HL-60 (cell line): Measurements from ENCODE around the gene SORL1.

Experiments used
- GABPA ChIP-seq: IDR thresholded peaks from 2 replicates; pipeline ENCODE4 v1.6.1; 2012; ENCODE audit warnings: low read depth
- POLR2AphosphoS5 ChIP-seq: IDR thresholded peaks from 2 replicates; pipeline ENCODE4 v1.6.1; 2012; ENCODE audit warnings: low read depth
- TF ChIP-seq, protein P1 (sequence below): IDR thresholded peaks from one replicate; pipeline ENCODE4 v1.5.1; 2011; ENCODE audit warnings: low read length, control low read depth, inconsistent platforms; ENCODE audit not compliant: insufficient read depth
- TF ChIP-seq, protein P2 (sequence below): IDR thresholded peaks from 2 replicates; pipeline ENCODE4 v1.6.1; 2012; ENCODE audit warnings: low read depth; ENCODE audit not compliant: insufficient replicate concordance

DNA sequence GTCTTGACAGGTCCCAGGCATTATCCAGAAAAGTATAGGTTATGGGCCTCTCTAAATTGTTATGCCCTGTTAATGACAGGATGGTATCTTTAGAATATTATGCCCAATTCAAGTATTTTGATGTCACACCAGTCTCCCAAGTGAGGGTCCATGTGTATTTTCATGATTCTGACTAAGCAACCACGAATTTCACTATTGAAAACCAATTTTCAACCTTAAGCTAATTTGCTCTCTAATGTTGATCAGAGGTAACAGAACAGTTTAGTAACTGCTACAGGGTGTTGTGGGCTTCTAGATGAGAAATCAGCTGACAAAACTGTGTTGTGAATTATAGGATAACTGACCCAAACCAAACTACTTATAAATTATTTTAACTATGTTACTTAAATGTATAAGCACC is 48.6 kb downstream of the SORL1 start:
- TF ChIP-seq, protein P1, sequence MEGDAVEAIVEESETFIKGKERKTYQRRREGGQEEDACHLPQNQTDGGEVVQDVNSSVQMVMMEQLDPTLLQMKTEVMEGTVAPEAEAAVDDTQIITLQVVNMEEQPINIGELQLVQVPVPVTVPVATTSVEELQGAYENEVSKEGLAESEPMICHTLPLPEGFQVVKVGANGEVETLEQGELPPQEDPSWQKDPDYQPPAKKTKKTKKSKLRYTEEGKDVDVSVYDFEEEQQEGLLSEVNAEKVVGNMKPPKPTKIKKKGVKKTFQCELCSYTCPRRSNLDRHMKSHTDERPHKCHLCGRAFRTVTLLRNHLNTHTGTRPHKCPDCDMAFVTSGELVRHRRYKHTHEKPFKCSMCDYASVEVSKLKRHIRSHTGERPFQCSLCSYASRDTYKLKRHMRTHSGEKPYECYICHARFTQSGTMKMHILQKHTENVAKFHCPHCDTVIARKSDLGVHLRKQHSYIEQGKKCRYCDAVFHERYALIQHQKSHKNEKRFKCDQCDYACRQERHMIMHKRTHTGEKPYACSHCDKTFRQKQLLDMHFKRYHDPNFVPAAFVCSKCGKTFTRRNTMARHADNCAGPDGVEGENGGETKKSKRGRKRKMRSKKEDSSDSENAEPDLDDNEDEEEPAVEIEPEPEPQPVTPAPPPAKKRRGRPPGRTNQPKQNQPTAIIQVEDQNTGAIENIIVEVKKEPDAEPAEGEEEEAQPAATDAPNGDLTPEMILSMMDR: no peak
- TF ChIP-seq POLR2AphosphoS5: no peak
- TF ChIP-seq, protein P2, sequence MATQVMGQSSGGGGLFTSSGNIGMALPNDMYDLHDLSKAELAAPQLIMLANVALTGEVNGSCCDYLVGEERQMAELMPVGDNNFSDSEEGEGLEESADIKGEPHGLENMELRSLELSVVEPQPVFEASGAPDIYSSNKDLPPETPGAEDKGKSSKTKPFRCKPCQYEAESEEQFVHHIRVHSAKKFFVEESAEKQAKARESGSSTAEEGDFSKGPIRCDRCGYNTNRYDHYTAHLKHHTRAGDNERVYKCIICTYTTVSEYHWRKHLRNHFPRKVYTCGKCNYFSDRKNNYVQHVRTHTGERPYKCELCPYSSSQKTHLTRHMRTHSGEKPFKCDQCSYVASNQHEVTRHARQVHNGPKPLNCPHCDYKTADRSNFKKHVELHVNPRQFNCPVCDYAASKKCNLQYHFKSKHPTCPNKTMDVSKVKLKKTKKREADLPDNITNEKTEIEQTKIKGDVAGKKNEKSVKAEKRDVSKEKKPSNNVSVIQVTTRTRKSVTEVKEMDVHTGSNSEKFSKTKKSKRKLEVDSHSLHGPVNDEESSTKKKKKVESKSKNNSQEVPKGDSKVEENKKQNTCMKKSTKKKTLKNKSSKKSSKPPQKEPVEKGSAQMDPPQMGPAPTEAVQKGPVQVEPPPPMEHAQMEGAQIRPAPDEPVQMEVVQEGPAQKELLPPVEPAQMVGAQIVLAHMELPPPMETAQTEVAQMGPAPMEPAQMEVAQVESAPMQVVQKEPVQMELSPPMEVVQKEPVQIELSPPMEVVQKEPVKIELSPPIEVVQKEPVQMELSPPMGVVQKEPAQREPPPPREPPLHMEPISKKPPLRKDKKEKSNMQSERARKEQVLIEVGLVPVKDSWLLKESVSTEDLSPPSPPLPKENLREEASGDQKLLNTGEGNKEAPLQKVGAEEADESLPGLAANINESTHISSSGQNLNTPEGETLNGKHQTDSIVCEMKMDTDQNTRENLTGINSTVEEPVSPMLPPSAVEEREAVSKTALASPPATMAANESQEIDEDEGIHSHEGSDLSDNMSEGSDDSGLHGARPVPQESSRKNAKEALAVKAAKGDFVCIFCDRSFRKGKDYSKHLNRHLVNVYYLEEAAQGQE: no peak
- TF ChIP-seq GABPA: no peak
